HG03571 (cell line): ENCODE data around the gene JTB.

Experiments used
- ATAC-seq: cut with Tn5 transposase; IDR thresholded peaks from one replicate; pipeline ENCODE4 v1.9.1; 2021; ENCODE audit not compliant: unreplicated experiment

The JTB gene

DNA sequence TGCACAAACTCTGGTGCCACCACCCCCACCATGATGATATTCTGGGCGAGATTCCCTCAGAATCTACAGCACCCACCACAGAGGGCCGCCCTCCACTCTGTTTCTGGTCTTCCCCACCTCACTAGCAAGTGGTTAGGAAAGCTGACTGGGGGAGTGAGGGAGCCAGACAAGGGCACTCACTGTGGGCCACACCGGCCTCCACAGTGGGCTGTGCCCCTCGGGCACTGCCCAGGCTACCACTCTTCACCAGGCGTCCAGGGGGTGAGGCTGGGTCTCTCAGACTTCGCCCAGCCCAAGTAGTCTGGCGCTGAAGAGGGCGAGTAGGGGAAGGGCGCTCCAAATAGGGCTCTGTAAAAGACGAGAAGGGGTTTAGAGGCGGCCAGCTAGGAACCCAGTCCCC lies 43.5 kb downstream of the JTB start:
- no peak for ATAC-seq

DNA sequence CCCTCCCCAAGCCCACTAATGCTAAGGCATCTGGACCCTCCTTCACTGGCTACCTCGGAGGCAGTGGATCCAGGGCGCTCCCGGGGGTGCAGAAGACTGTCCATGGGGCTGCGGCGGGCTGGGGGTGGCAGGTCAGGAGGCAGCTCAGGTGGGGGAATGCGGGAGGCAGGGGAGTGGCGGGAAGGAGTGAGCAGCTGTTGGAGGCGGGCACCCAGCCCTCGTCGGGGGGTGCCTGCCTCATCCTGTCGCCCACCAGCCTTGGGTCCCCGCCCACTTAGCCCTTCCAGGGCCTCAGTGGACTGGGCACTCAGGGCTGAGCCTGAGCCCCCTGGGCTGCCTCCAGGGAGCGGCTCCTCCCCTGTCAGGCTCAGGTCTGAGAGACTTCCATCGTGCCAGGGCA lies 44.0 kb downstream of the JTB start:
- ATAC-seq: no peak

DNA sequence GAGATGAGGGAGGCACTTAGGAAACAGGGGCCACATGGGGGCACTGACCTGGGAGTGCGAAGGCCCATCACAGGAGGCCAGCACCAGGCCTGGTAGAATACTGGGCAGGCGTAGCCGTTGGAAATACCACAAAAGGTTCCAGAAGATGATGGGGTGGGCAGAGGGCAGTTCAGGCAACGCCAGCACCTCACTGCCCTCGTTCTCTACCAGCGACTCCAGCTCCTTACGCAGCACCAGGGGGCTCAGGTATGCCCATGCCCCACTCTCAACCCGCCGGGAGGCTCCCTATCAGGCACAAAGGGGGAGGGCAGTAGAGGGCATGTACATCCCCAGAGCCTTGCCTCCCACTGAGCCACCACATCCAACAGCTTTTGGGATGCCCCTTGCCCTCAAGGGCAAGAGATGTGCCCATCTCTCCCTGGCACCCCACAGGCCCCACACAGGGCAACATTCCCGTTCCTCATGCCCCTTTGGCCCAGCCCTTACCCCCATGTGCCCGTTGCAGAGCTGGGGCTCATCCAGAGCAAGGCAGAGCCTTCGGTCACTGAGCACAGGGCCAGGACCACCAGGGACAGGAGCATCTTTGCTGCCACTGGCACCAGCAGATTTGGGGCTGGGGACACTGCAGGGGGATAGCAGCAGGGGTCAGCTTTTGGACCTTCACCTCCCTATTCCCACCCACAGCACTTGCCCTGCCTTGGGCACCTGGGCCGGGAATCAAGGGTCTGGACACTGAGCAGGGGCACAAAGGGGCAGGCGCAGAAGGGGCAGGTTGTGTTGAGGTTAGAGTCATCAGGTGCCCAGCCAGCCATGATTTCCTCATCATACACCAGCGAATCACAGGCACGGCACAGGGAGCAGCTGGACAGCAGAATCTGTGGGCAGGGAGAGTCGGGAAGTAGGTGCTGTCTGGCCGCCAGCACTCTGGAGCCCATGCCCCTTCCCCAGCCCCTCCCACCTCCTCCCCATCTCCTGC lies 45.0 kb downstream of the JTB start:
- ATAC-seq: no peak

DNA sequence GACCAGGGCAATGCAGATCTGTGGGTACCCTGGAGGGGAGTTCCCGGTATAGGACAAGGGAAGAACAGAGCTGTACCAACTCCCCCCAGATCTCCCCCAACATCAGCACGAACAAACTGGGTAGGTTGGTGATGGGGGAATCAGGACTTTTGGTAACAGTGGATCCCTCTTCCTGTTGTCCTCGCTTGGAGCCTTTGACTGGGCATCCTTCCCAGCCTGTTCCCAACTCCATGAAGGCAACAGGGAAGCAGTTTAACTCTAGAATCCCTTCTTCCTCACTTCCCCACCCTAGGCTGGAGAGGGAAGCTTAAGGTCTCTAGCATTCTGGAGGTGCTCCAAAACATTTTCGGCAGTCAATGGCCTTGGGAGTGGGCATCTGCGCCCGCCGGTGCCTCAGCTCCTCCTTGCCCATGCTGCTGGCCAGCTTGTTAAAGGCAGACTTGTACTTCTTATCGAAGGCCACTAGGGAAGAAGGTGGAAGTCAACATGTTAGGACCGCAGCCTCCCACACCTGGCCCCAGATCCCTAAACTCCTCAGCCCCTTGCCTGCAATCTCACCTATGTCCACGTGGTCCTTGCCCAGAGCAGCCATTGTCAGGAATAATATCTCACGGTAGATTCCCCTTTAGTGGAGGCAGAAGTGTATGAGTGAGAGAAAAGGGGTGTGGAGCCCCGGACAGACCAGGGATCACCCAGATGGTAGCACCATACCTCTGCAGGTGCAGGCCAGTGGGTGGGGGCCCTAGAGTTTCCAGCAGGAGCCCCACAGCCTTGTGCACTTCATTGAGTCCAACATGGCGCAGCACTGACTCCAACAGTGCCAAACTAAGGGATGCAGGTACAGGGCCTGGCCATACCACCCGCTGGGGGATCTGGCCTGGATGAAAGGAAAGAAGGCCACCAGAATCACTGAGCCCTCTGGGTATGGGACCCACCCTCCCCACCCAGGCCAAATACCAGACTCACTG lies 47.2 kb downstream of the JTB start:
- ATAC-seq: no peak

DNA sequence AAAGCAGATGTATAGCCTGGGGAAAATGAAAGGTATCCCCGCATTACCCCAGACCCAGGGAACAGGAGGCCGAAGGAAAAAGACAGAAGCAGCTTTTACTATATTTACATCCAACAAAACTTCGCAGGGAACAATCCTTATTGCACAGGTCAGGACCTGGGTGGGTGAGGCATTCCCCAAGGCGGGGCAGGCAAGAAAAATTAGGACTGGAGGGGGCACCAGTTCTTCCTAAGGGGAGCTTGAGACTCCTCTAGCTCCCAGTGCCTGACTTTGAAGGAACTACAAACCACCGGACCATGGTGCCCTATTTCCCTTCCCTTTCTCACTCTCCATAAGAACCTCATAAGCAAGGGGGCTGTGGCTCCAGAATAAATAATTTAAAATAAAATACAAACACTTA lies 48.0 kb downstream of the JTB start:
- ATAC-seq: no peak

DNA sequence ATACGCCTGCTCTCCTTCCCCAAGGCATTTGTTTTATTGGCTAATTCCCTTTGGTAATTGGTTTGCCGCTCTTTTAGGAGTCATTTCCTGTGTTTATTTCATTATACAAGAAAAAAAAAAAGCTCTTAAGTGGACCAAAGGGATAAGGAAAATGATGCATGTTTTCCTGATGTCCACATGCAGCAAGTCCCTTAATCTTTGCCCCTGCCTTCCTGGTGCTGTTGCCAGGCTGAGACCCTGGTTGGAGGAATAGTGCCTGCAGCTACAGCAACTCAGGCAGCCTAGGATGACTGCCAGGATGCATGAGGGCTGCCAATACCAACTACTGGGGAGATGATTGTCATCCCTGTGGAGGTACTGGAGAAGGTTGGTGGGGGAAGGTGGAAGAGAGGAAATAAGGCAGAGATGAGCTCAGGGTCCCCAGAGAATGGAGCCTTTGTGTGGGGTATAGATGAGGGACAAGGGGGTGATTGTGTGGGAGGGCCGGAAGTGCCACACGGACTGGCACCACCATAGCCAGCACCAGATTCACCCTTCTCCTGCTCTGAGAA lies 48.6 kb downstream of the JTB start:
- no peak for ATAC-seq

DNA sequence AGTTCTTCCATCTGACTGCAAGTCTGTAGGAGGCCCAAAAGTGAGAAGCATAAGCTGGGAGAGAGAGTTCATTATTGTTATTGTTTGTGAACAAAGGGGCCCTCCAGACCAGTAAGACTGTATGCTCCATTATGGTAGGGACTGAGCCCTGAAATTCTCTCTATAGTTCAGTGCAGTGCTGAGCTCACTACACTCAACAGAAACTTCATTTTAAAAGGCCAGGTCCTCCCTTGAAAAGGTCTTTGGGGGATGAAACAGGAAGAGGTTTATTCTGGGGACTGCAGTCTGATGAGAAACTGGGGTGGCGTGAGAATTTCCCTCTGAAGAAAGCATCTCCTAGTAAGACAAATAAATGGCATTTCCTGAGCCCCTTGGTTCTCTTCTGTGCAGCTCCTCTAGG lies 49.2 kb downstream of the JTB start:
- ATAC-seq: no peak

DNA sequence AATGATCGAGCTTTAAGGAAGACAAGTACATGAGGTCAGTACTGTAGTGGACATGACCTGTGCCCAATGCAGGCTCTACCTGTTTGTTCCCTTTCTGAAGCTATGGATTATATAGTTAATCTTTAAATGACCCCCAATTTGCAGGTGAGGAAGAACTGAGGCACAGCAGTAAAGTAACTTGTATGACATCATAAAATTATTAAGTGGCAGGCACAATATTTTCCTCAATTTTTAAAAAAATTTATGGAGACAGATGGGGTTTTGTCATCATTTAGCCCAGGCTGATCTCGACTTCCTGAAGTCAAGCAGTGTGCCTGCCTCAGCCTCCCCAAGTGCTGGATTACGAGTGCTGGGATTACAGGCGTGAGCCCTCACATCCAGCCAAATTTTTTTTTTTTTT lies 51.1 kb downstream of the JTB start:
- no peak for ATAC-seq
